HUDEP-2 (cell line): ENCODE measurements around the gene POC5.

Experiments used
- DNase-seq, 76 experiments: peaks; one replicate each; lab custom pipeline; 2025; ENCODE audit not compliant: unreplicated experiment in 76 of 76; lab: John Stamatoyannopoulos, UW

POC5 gene

GRCh38 chr5:75662061-75662460 is 55.2 kb downstream of the POC5 start:
- DNase-seq = no peak

GRCh38 chr5:75660678-75661465 is 56.4 kb downstream of the POC5 start:
- DNase-seq = no peak

GRCh38 chr5:75659791-75660450 is 57.3 kb downstream of the POC5 start:
- DNase-seq = no peak

GRCh38 chr5:75656311-75657003 is 60.8 kb downstream of the POC5 start:
- DNase-seq = no peak

- DNase-seq = no peak
Observed at GRCh38 chr5:75654693-75655295, 62.4 kb downstream of the POC5 start.

- no peak for DNase-seq
Observed at GRCh38 chr5:75653521-75653920, 63.7 kb downstream of the POC5 start.

GRCh38 chr5:75651575-75652238 is 65.5 kb downstream of the POC5 start:
- no peak for DNase-seq

GRCh38 chr5:75648712-75649111 is 68.5 kb downstream of the POC5 start:
- no peak for DNase-seq

GRCh38 chr5:75640826-75641225 is 76.4 kb downstream of the POC5 start:
- no peak for DNase-seq

- DNase-seq = no peak
Observed at GRCh38 chr5:75640395-75640794, 76.8 kb downstream of the POC5 start.

GRCh38 chr5:75639535-75640311 is 77.5 kb downstream of the POC5 start:
- DNase-seq = no peak

- DNase-seq = no peak
Observed at GRCh38 chr5:75637949-75638348, 79.3 kb downstream of the POC5 start.

GRCh38 chr5:75632321-75632720 is 84.9 kb downstream of the POC5 start:
- no peak for DNase-seq

- no peak for DNase-seq
Observed at GRCh38 chr5:75630875-75631274, 86.4 kb downstream of the POC5 start.

GRCh38 chr5:75627801-75628200 is 89.4 kb downstream of the POC5 start:
- no peak for DNase-seq

- DNase-seq = no peak
Observed at GRCh38 chr5:75626959-75627358, 90.3 kb downstream of the POC5 start.
